Tibial nerve (tissue), 4 donors: ENCODE measurements around the gene DDX25. TPM values are rescaled to one million over a fixed set of nuclear protein-coding genes. Genes with fewer than 3 reads are reported as not detected.

ENCODE experiments used
- DNase-seq, 2 donors: peaks; one replicate each; pipeline ENCODE4 v3.0.0-alpha.2; 2019; ENCODE audit warnings: low spot score in 2 of 2
- H3K27ac ChIP-seq, 4 donors: fragments of 200-600 bp; sonication (generic) in 3 of 4; one replicate each; pipeline ENCODE4 v1.5.1; 2017 to 2019; ENCODE audit warnings: mild to moderate bottlenecking in 1 of 4
- H3K27me3 ChIP-seq, 2 donors: fragments of 200-600 bp; sonication (generic) in 1 of 2; one replicate each; pipeline versions ENCODE4 v1.5.1 to v1.6.0; 2017 to 2019
- H3K36me3 ChIP-seq, 3 donors: fragments of 200-600 bp; sonication (generic); one replicate each; pipeline ENCODE4 v1.5.1; 2018 to 2019
- H3K4me1 ChIP-seq, 4 donors: fragments of 200-600 bp; sonication (generic) in 3 of 4; one replicate each; pipeline ENCODE4 v1.5.1; 2017 to 2019
- H3K4me3 ChIP-seq, 4 donors: fragments of 200-600 bp; sonication (generic) in 3 of 4; one replicate each; pipeline ENCODE4 v1.5.1; 2017 to 2019; ENCODE audit warnings: mild to moderate bottlenecking in 1 of 4, moderate library complexity in 1 of 4
- H3K9me3 ChIP-seq, 4 donors: fragments of 200-600 bp; sonication (generic) in 3 of 4; one replicate each; pipeline ENCODE4 v1.5.1; 2017 to 2019
- CTCF ChIP-seq, 5 experiments: fragments of 200-600 bp in 3 of 5; fragments of 450-650 bp in 2 of 5; sonication (generic) in 3 of 5; IDR thresholded peaks; one replicate each; pipeline ENCODE4 v1.5.1; 2016 to 2019; ENCODE audit warnings: antibody characterized with exemption in 5 of 5, mild to moderate bottlenecking in 3 of 5, moderate library complexity in 2 of 5
- EP300 ChIP-seq, 2 donors: sonication (generic); formaldehyde crosslinking; IDR thresholded peaks; one replicate each; pipeline ENCODE4 v1.6.1; 2017; ENCODE audit warnings: antibody characterized with exemption in 2 of 2, mild to moderate bottlenecking in 1 of 2
- POLR2A ChIP-seq, 2 donors: fragments of 450-650 bp; IDR thresholded peaks; one replicate each; pipeline ENCODE4 v1.6.1; 2017; ENCODE audit warnings: antibody characterized with exemption in 2 of 2, mild to moderate bottlenecking in 2 of 2, moderate library complexity in 2 of 2
- WGBS, 2 donors: methylation state at CpG; one replicate each; pipeline ENCODE4 v1.1.5; 2018; 5-methylcytosine and 5-hydroxymethylcytosine counted together
- total RNA-seq, 4 donors: library from RNA; depleted of rRNA; stranded (reverse); fragments of >200 nt; gene quantifications; one replicate each; pipeline ENCODE4 v1.1.0, GENCODE V29; 2016

The DDX25 gene
- total RNA-seq, 4 donors from 2014 or later = 0.30 TPM; not detected in 3

GRCh38 chr11:125948278-125949051, 44.2 kb downstream of the DDX25 start:
- Histone ChIP-seq H3K36me3 (no peaks in the 10 kb centered on the region), H3K4me3 (no peak overlapping the region), H3K27ac (no peak overlapping the region), H3K27me3 (no peaks in the 10 kb centered on the region), H3K9me3 (no peaks in the 10 kb centered on the region), H3K4me1 (peaks cover 0 to 21% (median 0%) of the 10 kb centered on the region in 4 donors)
- DNase-seq = no peak
- TF ChIP-seq CTCF (IDR thresholded peaks at IDR 0.05) (no peak), EP300 (IDR thresholded peaks at IDR 0.05) (no peak), POLR2A (IDR thresholded peaks at IDR 0.05) (no peak)
- WGBS, 2 donors = 80 to 81% methylated on average over 18 to 23 of the region's 23 CpGs

- H3K4me3 ChIP-seq = no peak overlapping the region
- no peaks in the 10 kb centered on the region for H3K9me3 ChIP-seq
- DNase-seq = no peak
- no peaks in the 10 kb centered on the region for H3K27me3 ChIP-seq
- H3K36me3 ChIP-seq = no peaks in the 10 kb centered on the region
- 94% methylated on average over 19 to 21 of the region's 22 CpGs for WGBS, 2 donors
- peaks cover 0 to 21% (median 0%) of the 10 kb centered on the region in 4 donors for H3K4me1 ChIP-seq
- TF ChIP-seq CTCF (IDR thresholded peaks at IDR 0.05) (no peak), EP300 (IDR thresholded peaks at IDR 0.05) (no peak), POLR2A (IDR thresholded peaks at IDR 0.05) (no peak)
- H3K27ac ChIP-seq = no peak overlapping the region
Observed at GRCh38 chr11:125949271-125950177, 45.2 kb downstream of the DDX25 start.

- 84 to 88% methylated on average over 7 to 8 of the region's 11 CpGs for WGBS, 2 donors
- no peak for DNase-seq
- Histone ChIP-seq H3K4me1 (peaks cover 0 to 21% (median 0%) of the 10 kb centered on the region in 4 donors), H3K27ac (no peak overlapping the region), H3K4me3 (no peak overlapping the region), H3K27me3 (no peaks in the 10 kb centered on the region), H3K9me3 (no peaks in the 10 kb centered on the region), H3K36me3 (no peaks in the 10 kb centered on the region)
- TF ChIP-seq CTCF (IDR thresholded peaks at IDR 0.05) = no peak
Observed at GRCh38 chr11:125950178-125950490, 45.8 kb downstream of the DDX25 start.

GRCh38 chr11:125950696-125951651, 46.7 kb downstream of the DDX25 start:
- DNase-seq = no peak
- no peak overlapping the region for H3K4me3 ChIP-seq
- peak overlapping the region in 1 of 4 donors; percentile 36 for H3K27ac ChIP-seq
- H3K27me3 ChIP-seq = no peaks in the 10 kb centered on the region
- peaks cover 0 to 27% (median 0%) of the 10 kb centered on the region in 4 donors for H3K4me1 ChIP-seq
- H3K9me3 ChIP-seq = no peaks in the 10 kb centered on the region
- TF ChIP-seq CTCF (IDR thresholded peaks at IDR 0.05) (no peak), EP300 (IDR thresholded peaks at IDR 0.05) (peak in 1 of 2 donors; percentile 36)
- WGBS, 2 donors = 43 to 52% methylated on average over 10 to 12 of the region's 15 CpGs
- no peaks in the 10 kb centered on the region for H3K36me3 ChIP-seq
